NB4 (cell line): ENCODE data around the gene FZD7.
A peak's percentile ranks its signal among the peaks of the same experiment; 100 is the strongest.

ENCODE experiments used
- DNase-seq: peaks from one replicate; pipeline ENCODE4 v3.0.0; 2010; ENCODE audit warnings: low read depth
- H3K4me3 ChIP-seq: one replicate; pipeline ENCODE4 v1.5.1; 2011; ENCODE audit warnings: mild to moderate bottlenecking, low read depth, low read length, moderate library complexity
- MYC ChIP-seq: IDR thresholded peaks from 2 replicates; pipeline ENCODE4 v1.6.1; 2011; ENCODE audit warnings: low read depth, low read length
- POLR2A ChIP-seq: IDR thresholded peaks from 2 replicates; pipeline ENCODE4 v1.6.1; 2011; ENCODE audit warnings: mild to moderate bottlenecking; ENCODE audit not compliant: insufficient read length; ENCODE audit errors: extremely low read depth
- TF ChIP-seq, protein P1 (sequence below): IDR thresholded peaks from one replicate; pipeline ENCODE4 v1.5.1; 2012; ENCODE audit warnings: low read depth, low read length
- TF ChIP-seq, protein P2 (sequence below): IDR thresholded peaks from 2 replicates; pipeline ENCODE4 v1.6.1; 2011; ENCODE audit warnings: low read depth, low read length

The FZD7 gene

DNA sequence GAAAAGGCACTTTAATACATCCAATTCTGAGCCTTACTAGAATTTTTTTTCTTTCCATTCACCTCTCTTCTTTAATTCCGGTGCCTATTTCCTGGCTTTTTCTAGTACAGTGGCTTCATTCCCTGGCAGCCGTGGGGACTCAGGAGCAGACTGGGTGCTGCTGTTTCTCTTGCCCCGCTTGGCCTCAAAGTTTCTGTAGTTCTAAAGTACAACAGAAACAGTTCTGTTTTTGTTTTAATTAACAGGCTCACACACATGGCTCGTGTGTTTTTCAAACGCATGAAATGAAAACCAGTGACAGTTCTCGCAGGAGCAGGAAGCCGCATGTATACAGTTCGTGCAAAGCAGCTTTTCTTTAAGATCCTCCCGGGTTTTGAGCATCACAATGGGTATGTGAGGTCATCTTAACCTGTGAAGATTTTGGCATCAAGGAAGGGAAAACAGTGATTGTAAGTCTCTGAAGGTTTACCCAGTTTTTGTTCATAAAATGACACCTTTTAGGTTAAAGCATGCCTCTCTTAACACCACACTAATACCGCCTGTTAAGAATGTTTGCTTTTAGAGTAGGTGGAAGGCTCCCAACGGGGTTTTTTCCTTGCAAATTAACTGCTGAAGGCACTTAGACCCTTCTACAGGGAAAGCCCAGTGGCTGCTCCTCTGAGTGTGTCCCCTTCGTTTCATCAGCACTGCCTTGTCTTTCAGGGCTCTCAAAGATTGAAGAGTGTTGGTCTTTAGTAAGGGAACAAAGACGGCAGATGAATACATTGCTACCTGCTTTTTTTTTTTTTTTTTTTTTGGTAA is 5.8 kb downstream of the FZD7 start:
- no peak for TF ChIP-seq MYC
- no peak for TF ChIP-seq POLR2A
- TF ChIP-seq, protein P1, sequence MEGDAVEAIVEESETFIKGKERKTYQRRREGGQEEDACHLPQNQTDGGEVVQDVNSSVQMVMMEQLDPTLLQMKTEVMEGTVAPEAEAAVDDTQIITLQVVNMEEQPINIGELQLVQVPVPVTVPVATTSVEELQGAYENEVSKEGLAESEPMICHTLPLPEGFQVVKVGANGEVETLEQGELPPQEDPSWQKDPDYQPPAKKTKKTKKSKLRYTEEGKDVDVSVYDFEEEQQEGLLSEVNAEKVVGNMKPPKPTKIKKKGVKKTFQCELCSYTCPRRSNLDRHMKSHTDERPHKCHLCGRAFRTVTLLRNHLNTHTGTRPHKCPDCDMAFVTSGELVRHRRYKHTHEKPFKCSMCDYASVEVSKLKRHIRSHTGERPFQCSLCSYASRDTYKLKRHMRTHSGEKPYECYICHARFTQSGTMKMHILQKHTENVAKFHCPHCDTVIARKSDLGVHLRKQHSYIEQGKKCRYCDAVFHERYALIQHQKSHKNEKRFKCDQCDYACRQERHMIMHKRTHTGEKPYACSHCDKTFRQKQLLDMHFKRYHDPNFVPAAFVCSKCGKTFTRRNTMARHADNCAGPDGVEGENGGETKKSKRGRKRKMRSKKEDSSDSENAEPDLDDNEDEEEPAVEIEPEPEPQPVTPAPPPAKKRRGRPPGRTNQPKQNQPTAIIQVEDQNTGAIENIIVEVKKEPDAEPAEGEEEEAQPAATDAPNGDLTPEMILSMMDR, result no peak
- TF ChIP-seq, protein P2, sequence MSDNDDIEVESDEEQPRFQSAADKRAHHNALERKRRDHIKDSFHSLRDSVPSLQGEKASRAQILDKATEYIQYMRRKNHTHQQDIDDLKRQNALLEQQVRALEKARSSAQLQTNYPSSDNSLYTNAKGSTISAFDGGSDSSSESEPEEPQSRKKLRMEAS, result no peak
- no peak overlapping the region for H3K4me3 ChIP-seq
- no peak for DNase-seq

DNA sequence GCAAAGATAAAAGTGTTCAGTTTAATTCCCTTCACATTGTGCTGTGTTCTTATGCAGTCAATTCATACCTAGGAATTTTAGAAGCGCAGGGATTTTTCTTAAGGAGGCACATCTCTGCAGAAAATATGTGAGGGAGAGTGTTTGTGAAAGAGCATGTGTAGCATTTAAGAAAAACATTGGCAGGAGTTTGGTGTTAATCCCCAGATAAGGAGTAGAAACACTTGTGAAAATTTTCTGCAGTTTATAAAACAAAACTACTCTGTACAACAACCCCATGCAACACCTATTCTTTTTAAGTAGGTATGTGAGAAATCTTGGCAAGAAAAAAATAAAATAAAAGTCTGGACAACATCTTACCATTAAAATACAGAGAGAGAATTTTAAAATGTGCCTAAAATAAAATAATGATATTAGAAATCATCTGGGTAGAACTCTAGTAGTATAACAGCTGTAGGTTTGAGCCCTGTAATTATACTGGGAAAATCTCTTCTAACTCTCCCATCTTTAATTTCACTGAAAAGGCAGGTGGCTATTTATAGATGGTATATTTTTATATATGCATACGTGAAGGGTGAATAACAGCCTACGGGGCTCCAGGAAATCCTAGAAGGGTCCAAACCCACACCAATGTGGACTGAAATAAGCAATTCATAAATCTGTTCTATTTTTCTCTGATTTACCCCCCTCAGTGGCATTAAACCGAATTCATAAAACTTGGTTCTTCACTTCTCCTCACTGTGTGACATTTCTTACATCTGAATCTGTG is 6.6 kb downstream of the FZD7 start:
- H3K4me3 ChIP-seq, result no peak overlapping the region
- TF ChIP-seq, protein P2, result no peak
- TF ChIP-seq MYC (no peak), POLR2A (no peak)
- TF ChIP-seq, protein P1, result no peak
- no peak for DNase-seq

DNA sequence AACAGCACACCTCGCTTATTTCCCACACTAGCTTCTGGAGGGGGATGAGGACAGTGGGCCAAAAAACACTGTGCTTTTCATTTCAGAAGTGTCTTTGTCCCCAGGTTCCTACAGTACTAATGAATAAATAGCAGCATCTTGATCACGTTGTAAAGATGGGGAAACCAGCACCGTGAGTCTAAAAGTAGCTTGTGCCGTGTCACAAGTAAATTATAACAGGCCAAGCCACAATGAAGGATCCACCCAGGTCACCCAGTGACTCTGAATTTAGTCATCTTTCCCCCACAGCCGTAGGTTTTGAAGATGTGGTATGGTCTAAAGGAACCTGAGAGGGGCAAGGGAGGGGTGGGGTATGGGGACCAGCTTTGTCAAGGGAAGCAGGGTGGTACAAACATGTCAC is 8.8 kb downstream of the FZD7 start:
- no peak for TF ChIP-seq POLR2A
- TF ChIP-seq, protein P1, result no peak
- TF ChIP-seq, protein P2, result no peak
- TF ChIP-seq MYC, result no peak
- no peak overlapping the region for H3K4me3 ChIP-seq
- no peak for DNase-seq

DNA sequence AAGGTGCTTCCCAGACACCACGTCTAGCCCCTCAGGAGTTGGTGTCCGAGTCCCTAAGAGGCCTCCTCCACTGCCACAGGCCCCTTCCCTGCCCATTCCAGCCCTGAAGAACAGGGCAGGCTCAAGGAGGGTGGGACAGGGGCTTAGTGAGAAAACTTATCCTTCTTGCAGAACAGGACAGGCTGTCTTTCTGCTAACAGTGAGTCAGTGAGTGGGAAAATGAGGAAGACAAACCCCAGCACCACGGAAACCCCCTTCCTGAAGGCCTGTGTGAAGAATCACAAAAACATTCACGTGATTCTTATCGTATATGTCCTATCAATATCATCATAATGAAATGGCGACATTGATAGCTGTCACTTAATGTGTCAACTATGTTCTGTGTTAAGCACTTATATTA is 9.8 kb downstream of the FZD7 start:
- peak; percentile 26 for DNase-seq
- TF ChIP-seq, protein P2, result no peak
- TF ChIP-seq MYC (no peak), POLR2A (no peak)
- TF ChIP-seq, protein P1, result no peak
- H3K4me3 ChIP-seq, result no peak overlapping the region

DNA sequence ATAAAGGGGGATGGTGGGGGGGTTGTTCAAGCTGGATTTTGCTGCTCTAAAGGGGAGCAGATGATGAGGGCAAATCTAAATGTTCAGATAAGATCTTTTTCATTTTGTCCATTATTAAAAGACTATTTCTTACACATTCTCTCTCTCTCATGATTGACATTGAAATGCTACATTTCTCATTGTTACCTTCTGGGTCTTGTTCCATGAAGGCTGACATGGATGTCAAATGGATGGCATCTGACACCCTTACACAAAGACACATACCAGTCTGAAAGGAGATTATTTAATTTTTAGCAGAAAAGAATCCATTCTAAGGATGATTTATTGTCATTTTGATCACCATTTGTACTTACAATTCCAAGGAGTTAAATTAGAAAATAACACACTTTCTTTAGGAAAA is 11.1 kb downstream of the FZD7 start:
- TF ChIP-seq MYC, result no peak
- TF ChIP-seq, protein P2, result no peak
- TF ChIP-seq, protein P1, result no peak
- no peak for TF ChIP-seq POLR2A
- no peak for DNase-seq
- no peak overlapping the region for H3K4me3 ChIP-seq
